GM12892 (cell line): Measurements from ENCODE around the gene RBM26.
A peak's percentile ranks its signal among the peaks of the same experiment; 100 is the strongest.

Experiments used
- DNase-seq: peaks from one replicate; pipeline ENCODE4 v3.0.0; 2011; ENCODE audit not compliant: insufficient read length
- FAIRE-seq: peaks from 2 replicates; lab custom pipeline; 2011; peaks lifted over from hg19 to GRCh38; lab: Jason Lieb, UNC
- POLR2A ChIP-seq: IDR thresholded peaks from 2 replicates; pipeline ENCODE4 v1.6.1; 2011; ENCODE audit warnings: low read depth, low read length, control low read depth
- POLR2AphosphoS5 ChIP-seq: IDR thresholded peaks from 2 replicates; pipeline ENCODE4 v1.6.1; 2011; ENCODE audit warnings: low read depth, low read length, control low read depth
- TAF1 ChIP-seq: IDR thresholded peaks from 2 replicates; pipeline ENCODE4 v1.6.1; 2011; ENCODE audit warnings: low read depth, mild to moderate bottlenecking, control low read depth, low read length, borderline replicate concordance

Gene RBM26

GRCh38 chr13:79401259-79402070 lies 4.6 kb downstream of the RBM26 start:
- DNase-seq = no peak
- FAIRE-seq = peak; percentile 97
- TF ChIP-seq POLR2A = no peak
- TF ChIP-seq POLR2AphosphoS5 = 0 out of 2 replicates have a peak, but pooled peaks have one; percentile 24

- no peak for FAIRE-seq
- DNase-seq = no peak
- TF ChIP-seq POLR2A (no peak), TAF1 (no peak), POLR2AphosphoS5 (no peak)
Measured at GRCh38 chr13:79398915-79399314, 7.1 kb downstream of the RBM26 start.

DNA sequence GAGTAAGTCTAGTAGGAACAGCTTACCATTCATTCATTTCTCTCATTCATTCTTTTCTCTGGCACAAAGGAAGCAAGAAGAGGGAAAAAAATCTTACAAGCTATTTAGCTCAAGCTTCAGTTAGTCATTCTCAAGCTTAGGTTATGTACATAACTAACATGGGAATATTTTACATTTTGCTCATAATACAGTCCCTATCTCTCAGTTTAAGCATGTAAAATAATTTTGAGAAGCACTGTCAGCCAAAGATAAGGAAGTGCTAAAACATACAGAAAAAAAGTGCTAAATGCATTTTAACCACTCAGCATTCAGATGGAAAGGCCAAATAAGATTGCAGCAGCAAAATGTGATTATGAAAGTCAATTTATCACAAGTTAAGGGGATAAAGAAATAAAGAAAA lies 7.9 kb downstream of the RBM26 start:
- FAIRE-seq (no peak), DNase-seq (no peak)
- no peak for TF ChIP-seq POLR2A
- TF ChIP-seq POLR2AphosphoS5 = no peak
- TF ChIP-seq TAF1 = no peak

- DNase-seq (no peak), FAIRE-seq (no peak)
- no peak for TF ChIP-seq POLR2A
- no peak for TF ChIP-seq TAF1
- no peak for TF ChIP-seq POLR2AphosphoS5
Measured at GRCh38 chr13:79395881-79396280, 10.2 kb downstream of the RBM26 start.

DNA sequence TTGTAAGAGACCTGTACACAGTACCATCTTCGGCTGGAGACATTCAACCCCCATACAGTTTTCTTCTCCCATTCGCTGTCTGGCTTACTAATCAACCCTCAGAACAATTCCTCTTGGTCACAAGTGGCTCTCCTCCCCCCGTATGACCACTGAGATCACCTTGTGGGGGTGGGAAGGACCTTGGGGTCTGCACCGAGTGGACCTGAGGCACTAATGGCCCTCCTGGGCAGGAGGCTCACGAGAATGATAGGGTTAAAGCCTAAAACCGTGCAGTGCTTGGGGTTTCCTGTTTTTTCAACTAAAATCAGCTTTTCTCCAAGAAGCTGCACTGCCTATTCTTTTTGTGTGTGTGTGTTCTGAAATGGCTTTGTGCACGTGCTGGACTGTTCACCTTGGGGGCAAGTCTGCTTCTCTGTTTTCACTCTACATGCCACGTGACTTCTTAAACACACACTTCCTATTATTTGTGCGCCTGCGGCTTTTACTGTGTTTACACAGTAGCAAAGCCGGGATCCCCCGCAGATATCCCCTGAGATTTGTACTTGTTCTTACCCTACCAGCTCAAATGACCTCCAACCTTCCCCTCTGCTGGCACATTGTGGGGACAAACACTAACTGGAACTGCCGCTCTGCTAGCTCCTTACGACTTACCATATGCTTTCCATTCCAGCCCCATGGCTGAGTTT lies 12.3 kb downstream of the RBM26 start:
- DNase-seq = no peak
- TF ChIP-seq POLR2A (0 out of 2 replicates have a peak, but pooled peaks have one; percentile 38), TAF1 (no peak), POLR2AphosphoS5 (peak; percentile 69; the same call in 1 of the 2 replicates)
- FAIRE-seq = peak; percentile 70

DNA sequence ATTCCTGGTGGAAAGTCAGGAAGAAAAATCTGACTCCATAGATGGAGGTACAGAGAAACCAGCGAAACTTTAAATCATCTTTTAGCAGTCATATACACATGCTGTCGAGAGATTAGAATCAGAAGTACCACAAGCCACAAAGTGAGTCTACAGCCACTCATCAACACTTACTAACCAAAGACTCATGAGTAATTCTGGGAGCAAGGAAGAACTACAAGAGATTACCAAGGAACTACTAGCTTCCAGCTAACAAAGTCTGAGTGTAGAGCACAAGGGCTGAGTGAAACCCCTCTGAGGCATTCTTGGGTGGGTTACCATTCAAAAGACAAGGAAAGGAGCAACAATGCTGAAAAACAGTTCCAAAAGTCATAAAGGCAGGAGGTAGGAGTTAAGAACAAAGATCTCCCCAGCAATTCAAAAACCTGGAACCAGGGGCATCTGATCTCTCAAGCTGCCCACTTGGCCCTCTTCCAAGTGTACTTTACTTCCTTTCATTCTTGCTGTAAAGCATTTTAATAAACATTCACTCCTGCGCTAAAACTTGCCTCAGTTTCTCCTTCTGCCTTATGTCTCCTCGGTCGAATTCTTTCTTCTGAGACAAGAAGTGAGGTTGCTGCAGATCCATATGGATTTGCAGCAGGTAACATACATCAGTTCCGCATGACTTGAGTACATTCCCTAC lies 13.0 kb downstream of the RBM26 start:
- no peak for DNase-seq
- no peak; the same call in 1 of the 2 replicates for TF ChIP-seq POLR2AphosphoS5
- TF ChIP-seq POLR2A = no peak
- TF ChIP-seq TAF1 = no peak
- FAIRE-seq = peak; percentile 30

GRCh38 chr13:79389026-79389425 lies 17.0 kb downstream of the RBM26 start:
- DNase-seq (no peak), FAIRE-seq (no peak)
- TF ChIP-seq TAF1 = no peak

- TF ChIP-seq POLR2A = no peak
- no peak for TF ChIP-seq POLR2AphosphoS5
- no peak for TF ChIP-seq TAF1
- DNase-seq (no peak), FAIRE-seq (no peak)
Measured at GRCh38 chr13:79387853-79388252, 18.2 kb downstream of the RBM26 start.

GRCh38 chr13:79386125-79386826 lies 19.8 kb downstream of the RBM26 start:
- FAIRE-seq (no peak), DNase-seq (no peak)
- no peak for TF ChIP-seq POLR2AphosphoS5
- no peak for TF ChIP-seq TAF1

GRCh38 chr13:79385694-79386093 lies 20.4 kb downstream of the RBM26 start:
- peak; percentile 73 for FAIRE-seq
- DNase-seq = no peak
- TF ChIP-seq POLR2AphosphoS5 (no peak), TAF1 (no peak), POLR2A (no peak)

GRCh38 chr13:79384022-79384610 lies 21.9 kb downstream of the RBM26 start:
- FAIRE-seq (peak; percentile 77), DNase-seq (no peak)
- TF ChIP-seq TAF1 (no peak), POLR2A (no peak), POLR2AphosphoS5 (no peak)
